Measurements from ENCODE around the gene RPL13A. TPM values are rescaled to one million over a fixed set of nuclear protein-coding genes. Genes with fewer than 3 reads are reported as not detected.

The RPL13A gene
- total RNA-seq, 2 donors from 2014 or later: 765 to 1,868 TPM

DNA sequence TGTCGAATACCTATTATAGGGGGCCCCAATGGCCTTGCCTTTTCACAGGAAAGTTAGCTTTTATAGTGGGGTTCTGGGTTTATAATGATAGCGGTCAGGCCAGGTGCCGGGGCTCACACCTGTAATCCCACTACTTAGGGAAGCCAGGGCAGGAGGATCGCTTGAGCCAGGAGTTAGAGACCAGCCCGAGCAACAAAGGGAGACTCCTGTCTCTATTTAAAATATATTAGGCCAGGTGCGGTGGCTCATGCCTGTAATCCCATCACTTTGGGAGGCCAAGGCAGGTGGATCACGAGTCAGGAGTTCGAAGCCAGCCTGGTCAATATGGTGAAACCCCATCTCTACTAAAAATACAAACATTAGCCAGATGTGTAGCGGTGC is 16.2 kb downstream of the RPL13A start:
- TF ChIP-seq, protein P1, sequence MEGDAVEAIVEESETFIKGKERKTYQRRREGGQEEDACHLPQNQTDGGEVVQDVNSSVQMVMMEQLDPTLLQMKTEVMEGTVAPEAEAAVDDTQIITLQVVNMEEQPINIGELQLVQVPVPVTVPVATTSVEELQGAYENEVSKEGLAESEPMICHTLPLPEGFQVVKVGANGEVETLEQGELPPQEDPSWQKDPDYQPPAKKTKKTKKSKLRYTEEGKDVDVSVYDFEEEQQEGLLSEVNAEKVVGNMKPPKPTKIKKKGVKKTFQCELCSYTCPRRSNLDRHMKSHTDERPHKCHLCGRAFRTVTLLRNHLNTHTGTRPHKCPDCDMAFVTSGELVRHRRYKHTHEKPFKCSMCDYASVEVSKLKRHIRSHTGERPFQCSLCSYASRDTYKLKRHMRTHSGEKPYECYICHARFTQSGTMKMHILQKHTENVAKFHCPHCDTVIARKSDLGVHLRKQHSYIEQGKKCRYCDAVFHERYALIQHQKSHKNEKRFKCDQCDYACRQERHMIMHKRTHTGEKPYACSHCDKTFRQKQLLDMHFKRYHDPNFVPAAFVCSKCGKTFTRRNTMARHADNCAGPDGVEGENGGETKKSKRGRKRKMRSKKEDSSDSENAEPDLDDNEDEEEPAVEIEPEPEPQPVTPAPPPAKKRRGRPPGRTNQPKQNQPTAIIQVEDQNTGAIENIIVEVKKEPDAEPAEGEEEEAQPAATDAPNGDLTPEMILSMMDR (IDR thresholded peaks at IDR 0.05): no peak
- Histone ChIP-seq H3K4me3 (no peak overlapping the region), H3K9me3 (no peaks in the 10 kb centered on the region), H3K27ac (no peak overlapping the region), H3K4me1 (peaks cover 0 to 17% of the 10 kb centered on the region in 2 donors), H3K27me3 (no peaks in the 10 kb centered on the region), H3K36me3 (peaks cover 17% of the 10 kb centered on the region)
- no peak for DNase-seq (ENCODE audit: low spot score)

DNA sequence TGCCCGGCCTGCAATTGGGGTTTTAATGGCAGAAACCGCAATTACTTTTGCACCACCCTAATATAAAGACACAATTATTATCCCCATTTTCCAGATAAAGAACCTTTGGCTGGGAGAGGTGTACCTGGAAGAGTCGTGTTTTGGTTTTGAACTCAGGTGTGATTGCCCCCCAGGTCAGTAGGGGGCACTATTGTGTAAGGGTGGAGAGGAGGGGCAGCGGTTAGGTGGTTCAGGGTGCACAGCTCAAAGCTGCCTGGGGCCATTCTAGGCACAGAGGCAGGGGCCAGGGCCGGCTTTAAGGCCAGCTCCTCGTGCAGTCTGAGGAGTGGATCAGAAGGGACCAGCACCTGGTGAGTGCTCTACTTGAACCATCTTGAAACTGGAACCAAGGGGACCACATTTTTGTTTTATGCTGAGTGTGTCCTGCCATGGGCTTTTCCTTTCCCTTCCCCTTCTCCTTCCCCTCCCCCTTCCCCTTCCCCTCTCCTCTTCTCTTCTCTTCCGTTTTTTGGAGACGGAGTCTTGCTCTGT is 19.2 kb downstream of the RPL13A start:
- Histone ChIP-seq H3K36me3 (no peaks in the 10 kb centered on the region), H3K27me3 (no peaks in the 10 kb centered on the region), H3K27ac (no peak overlapping the region), H3K4me1 (peaks cover 0 to 3% of the 10 kb centered on the region in 2 donors), H3K9me3 (no peaks in the 10 kb centered on the region), H3K4me3 (no peak overlapping the region)
- TF ChIP-seq, protein P1 (IDR thresholded peaks at IDR 0.05): peak; percentile 44 to 82
- no peak for DNase-seq (ENCODE audit: low spot score)

DNA sequence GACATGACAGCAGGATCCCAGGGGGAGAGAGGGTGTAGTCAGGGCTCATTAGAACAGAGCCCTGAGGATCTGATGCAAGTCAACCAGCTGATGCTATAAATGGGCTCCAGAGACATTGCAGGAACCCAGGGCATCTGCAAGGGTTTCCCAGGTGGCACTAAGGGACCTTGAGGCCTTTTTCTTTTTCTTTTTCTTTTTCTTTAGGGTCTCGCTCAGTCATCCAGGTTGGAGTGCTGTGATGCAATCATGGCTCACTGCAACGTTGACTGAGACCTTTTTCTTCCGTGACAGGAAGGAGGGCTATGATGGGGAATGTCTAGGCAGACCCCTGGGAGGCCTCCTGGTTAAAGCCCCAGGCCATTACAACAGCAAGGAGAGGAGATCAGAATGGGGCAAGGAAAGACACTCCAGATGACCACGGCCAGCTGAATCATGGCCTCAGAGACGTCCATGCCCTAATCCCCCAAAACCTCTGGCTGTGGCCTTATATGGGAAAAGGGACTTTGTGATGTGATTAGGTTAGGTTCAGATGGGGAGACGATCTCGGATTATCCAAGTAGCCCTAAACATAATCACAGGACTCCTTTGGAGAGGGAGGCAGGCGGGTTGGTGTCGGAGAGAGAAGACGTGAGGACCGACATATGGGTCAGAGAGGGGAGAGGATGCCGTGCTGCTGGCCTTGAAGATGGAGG is 20.5 kb downstream of the RPL13A start:
- H3K36me3 ChIP-seq: no peaks in the 10 kb centered on the region
- DNase-seq (ENCODE audit: low spot score): no peak
- no peaks in the 10 kb centered on the region for H3K9me3 ChIP-seq
- H3K4me3 ChIP-seq: no peak overlapping the region
- H3K27ac ChIP-seq: no peak overlapping the region
- TF ChIP-seq, protein P1 (IDR thresholded peaks at IDR 0.05): no peak
- H3K27me3 ChIP-seq: no peaks in the 10 kb centered on the region
- H3K4me1 ChIP-seq: peaks cover 0 to 12% of the 10 kb centered on the region in 2 donors

DNA sequence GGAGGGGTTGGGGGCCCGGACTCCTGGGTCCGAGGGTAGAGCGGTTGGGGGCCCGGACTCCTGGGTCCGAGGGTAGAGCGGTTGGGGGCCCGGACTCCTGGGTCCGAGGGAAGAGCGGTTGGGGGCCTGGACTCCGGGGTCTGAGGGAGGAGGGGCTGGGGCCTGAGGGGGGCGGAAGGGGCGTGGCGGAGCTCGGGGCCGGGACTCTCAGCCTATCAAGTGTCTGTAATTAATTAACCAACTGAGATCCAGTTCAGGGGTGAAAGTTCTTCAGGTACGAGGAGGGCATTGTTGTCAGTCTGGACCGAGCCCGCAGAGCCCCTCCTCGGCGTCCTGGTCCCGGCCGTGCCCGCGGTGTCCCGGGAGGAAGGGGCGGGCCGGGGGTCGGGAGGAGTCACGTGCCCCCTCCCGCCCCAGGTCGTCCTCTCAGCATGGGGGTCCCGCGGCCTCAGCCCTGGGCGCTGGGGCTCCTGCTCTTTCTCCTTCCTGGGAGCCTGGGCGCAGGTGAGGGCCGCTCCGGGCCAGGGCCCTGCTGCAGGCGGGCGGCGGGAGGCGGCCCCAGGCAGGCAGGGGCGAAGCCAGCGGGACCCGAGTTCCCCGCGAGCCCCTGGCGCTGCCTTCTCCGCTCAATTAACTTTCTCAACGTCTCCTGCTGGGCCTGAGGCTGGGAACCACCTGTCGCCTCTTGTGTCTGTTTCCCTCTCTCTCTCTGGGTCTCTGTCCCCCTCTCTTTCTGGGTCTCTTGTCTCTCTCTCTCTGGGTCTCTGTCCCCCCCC is 25.8 kb downstream of the RPL13A start:
- H3K36me3 ChIP-seq: no peaks in the 10 kb centered on the region
- TF ChIP-seq, protein P1 (IDR thresholded peaks at IDR 0.05): no peak
- DNase-seq (ENCODE audit: low spot score): no peak
- H3K27me3 ChIP-seq: no peaks in the 10 kb centered on the region
- H3K4me3 ChIP-seq: peak overlapping the region; percentile 85 to 87
- peak overlapping the region; percentile 91 to 93 for H3K27ac ChIP-seq
- peaks cover 0 to 26% of the 10 kb centered on the region in 2 donors for H3K4me1 ChIP-seq
- no peaks in the 10 kb centered on the region for H3K9me3 ChIP-seq

DNA sequence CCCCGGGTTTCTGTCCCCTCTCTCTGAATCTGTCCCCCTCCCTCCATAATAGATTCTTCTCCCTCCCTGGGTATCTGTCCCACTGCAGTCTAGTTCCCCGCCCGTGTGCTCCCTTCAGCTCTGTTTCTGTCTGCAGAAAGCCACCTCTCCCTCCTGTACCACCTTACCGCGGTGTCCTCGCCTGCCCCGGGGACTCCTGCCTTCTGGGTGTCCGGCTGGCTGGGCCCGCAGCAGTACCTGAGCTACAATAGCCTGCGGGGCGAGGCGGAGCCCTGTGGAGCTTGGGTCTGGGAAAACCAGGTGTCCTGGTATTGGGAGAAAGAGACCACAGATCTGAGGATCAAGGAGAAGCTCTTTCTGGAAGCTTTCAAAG is 26.3 kb downstream of the RPL13A start:
- DNase-seq (ENCODE audit: low spot score): no peak
- peak overlapping the region; percentile 85 to 87 for H3K4me3 ChIP-seq
- TF ChIP-seq, protein P1 (IDR thresholded peaks at IDR 0.05): no peak
- H3K4me1 ChIP-seq: peaks cover 0 to 26% of the 10 kb centered on the region in 2 donors
- H3K27me3 ChIP-seq: no peaks in the 10 kb centered on the region
- no peaks in the 10 kb centered on the region for H3K36me3 ChIP-seq
- no peaks in the 10 kb centered on the region for H3K9me3 ChIP-seq
- H3K27ac ChIP-seq: peak overlapping the region; percentile 91 to 93

Data from right atrium auricular region (tissue), 2 donors.